A673 (cell line): ENCODE results near the gene DAPK2.
"Not testable (repeated sequence)": the region's sequence is repeated elsewhere in the genome, so short reads cannot be mapped to it uniquely, and the experiment has no call there.

Experiments
- EZH2 ChIP-seq: fragments of 200-600 bp; sonication (generic); IDR thresholded peaks from 2 replicates; pipeline ENCODE4 v1.6.1; 2017; ENCODE audit warnings: borderline replicate concordance, low read depth, mild to moderate bottlenecking, mixed read lengths, antibody characterized with exemption, low read length; ENCODE audit not compliant: poor library complexity, severe bottlenecking
- TF ChIP-seq, protein P1 (sequence below): fragments of 300-800, 200-600 bp; sonication (generic); conservative IDR thresholded peaks from 2 replicates; pipeline ENCODE4 v1.5.1; 2017; ENCODE audit warnings: low read depth, mild to moderate bottlenecking, antibody characterized with exemption, low read length, moderate library complexity, mixed read lengths

GRCh38 chr15:64059104-64059503, 12.8 kb upstream of the DAPK2 start:
- not testable (repeated sequence) for TF ChIP-seq EZH2
- TF ChIP-seq, protein P1, sequence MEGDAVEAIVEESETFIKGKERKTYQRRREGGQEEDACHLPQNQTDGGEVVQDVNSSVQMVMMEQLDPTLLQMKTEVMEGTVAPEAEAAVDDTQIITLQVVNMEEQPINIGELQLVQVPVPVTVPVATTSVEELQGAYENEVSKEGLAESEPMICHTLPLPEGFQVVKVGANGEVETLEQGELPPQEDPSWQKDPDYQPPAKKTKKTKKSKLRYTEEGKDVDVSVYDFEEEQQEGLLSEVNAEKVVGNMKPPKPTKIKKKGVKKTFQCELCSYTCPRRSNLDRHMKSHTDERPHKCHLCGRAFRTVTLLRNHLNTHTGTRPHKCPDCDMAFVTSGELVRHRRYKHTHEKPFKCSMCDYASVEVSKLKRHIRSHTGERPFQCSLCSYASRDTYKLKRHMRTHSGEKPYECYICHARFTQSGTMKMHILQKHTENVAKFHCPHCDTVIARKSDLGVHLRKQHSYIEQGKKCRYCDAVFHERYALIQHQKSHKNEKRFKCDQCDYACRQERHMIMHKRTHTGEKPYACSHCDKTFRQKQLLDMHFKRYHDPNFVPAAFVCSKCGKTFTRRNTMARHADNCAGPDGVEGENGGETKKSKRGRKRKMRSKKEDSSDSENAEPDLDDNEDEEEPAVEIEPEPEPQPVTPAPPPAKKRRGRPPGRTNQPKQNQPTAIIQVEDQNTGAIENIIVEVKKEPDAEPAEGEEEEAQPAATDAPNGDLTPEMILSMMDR: not testable (repeated sequence)
